ENCODE results near the gene POU6F2.

DNA sequence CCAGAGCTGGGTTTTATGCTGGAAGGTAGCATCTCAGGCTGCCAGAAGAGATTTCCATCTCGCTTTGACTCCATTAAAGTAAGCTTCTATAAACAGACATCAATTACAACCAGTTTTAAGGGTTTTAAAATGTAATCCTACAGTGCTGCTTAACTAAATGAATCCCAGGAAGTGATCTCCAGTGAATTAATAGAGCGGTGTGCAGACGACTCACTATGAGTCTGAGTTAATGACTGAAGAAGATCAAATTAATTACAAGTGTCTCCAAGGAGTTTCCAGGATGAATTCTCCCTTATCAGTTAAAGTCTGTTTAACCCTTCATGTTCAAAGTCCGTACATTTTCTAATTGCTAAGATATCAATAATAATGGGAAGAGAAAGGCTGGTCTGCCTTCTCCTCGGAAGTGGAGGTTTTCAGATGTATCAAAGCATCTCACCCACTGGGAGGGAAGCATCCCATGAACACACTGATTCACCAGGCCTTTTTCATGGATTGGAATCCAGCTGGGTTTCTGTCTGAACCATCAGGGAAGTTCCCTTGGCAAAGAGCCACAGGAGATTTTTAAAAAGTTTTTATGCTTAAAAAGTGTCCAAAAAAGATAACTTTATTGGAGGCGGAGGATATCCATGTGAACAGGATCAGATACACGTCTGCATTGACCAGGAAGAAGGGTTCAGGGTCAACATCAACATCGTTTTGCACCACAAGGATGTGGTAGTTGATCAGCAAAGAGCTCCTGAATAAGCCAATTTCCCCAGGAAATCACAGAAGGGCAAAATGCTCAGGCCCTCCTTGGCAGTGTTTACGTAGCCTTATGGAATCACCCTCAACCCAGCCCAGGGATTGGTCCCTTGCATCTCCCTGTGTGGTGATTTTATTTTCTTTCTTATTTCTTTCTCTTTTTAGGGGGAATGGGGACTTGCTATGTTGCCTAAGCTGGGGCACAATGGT lies 288.2 kb downstream of the POU6F2 start:
- TF ChIP-seq, protein P1, sequence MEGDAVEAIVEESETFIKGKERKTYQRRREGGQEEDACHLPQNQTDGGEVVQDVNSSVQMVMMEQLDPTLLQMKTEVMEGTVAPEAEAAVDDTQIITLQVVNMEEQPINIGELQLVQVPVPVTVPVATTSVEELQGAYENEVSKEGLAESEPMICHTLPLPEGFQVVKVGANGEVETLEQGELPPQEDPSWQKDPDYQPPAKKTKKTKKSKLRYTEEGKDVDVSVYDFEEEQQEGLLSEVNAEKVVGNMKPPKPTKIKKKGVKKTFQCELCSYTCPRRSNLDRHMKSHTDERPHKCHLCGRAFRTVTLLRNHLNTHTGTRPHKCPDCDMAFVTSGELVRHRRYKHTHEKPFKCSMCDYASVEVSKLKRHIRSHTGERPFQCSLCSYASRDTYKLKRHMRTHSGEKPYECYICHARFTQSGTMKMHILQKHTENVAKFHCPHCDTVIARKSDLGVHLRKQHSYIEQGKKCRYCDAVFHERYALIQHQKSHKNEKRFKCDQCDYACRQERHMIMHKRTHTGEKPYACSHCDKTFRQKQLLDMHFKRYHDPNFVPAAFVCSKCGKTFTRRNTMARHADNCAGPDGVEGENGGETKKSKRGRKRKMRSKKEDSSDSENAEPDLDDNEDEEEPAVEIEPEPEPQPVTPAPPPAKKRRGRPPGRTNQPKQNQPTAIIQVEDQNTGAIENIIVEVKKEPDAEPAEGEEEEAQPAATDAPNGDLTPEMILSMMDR (IDR thresholded peaks at IDR 0.05) = no peak
- TF ChIP-seq POLR2A (IDR thresholded peaks at IDR 0.05) = no peak

Data from body of pancreas (tissue), 4 donors.